HG03460 (cell line): ENCODE measurements around the gene AUTS2.

Experiments used
- ATAC-seq: cut with Tn5 transposase; IDR thresholded peaks from one replicate; pipeline ENCODE4 v1.9.1; 2021; ENCODE audit not compliant: unreplicated experiment

The AUTS2 gene

DNA sequence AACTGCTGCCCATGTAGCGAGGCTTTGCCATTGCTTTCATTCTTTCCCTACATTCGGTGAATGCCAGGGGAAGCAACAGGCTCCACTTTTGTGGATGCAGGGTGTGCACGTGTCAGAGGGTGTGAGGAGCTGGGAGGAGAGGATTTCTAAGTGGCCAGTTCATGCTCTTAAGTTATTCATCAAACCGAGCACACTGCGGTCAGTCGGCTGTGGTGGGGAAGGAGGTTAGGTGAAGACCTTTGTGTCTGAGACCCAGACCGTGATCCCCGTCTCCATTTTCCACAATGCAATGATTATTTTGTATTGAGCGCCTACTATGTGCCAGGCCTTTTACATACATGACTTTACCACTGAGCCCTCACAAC, 1095.0 kb downstream of the AUTS2 start:
- no peak for ATAC-seq

DNA sequence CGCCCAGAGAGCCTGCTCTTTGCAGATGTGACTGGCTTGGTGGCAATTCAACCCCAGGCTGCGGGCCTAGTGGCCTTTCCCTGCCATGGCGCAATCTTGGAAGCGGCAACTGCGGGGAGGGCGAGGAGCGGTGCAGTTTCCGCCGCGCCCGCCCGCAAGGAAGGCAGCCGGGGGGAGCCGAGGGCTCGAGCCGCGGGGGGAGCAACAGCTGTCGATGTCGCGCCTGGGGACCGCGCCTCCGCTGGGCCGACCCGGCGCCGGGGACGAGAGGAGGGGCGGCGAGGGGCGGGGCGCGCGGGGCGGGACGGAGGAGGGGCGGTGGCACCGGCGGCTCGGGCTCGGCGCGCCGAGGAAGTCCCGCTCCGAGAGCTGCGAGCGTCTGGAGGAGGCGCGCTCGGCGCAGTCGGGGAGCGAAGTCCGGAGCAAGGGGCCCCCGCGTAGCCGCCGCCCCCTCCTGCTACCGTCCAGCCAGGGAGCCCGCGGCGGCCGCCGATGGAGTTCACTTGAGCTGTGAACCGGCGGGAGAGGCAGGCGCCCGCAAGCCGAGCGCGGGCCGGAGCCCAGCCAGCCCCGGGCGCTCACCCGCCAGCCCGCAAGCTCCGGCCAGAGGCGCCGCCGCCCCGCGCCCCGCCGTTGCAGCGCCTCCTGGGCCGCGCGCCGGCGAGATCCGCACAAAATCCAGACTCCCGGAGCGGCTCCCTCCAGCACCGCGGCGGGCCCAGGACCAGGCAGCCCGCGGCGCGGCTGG, 1095.6 kb downstream of the AUTS2 start:
- peak; percentile 42 for ATAC-seq

DNA sequence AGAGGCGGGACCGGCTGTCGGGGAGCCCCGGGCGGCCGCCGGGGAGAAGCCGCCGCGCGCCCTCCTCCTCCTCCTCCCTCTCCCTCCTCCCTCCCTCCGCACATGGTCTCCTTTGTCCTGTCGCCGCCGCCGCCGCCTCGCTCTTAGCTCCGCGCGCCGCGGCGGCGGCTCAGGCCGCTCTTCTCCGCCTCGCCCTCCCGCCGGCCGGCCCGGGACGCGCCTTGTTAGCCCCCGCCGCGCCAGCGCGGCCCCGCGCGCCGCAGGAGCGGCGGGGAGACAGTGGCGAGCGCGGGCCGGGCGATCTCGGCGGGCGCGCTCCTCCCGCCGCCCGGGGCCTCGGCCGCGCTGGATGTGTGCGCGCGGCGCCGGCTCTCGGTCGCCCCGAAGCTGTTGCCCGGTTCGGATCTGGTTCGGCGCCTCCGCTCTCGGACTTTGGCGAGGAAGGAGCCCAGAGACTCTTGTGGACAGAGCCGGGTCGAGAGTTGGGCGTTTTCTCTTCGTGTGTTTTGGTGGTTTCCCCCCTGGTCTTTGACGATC, 1096.2 kb downstream of the AUTS2 start:
- peak; percentile 37 for ATAC-seq

DNA sequence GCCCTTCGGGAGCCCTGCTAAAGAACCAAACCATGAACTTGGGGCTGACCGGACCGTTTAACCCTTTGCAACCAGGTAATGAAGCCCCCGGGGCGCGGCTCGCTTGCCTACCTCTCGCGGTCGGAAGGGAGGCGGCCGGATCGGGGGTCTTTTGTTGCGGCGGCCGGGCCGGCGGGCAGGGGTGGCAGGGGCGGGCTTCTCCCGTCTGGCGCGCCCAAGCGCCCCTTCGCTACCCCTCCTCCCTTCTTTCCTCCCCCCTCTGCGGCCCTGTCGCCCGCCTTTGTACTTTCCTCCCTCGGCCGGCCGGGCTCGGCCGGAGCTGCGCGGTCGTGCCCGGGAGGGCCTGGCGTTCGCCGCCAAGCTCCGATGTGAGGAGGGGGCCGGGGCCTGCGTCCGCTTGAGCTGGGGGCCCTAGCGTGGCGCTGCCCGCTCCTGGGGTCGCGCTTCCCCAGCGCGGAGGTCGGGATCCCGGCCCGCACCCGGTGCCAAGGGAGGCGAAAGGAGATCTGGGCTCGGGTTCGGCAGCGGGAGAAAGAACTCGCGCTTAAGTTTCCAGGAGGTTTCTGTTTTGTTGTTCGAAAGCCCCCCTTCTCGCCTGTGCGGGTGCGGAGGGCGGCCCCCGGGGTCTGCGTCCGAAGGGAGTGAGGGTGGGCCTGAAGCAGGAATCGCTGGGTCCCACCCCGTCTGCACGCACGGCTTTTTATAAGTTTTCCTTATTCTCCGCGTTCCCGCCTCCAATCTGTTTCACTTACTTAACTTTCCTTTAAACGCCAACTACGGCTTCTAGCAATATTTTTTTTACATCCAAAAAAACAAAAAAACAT, 1096.9 kb downstream of the AUTS2 start:
- ATAC-seq, result peak; percentile 7

DNA sequence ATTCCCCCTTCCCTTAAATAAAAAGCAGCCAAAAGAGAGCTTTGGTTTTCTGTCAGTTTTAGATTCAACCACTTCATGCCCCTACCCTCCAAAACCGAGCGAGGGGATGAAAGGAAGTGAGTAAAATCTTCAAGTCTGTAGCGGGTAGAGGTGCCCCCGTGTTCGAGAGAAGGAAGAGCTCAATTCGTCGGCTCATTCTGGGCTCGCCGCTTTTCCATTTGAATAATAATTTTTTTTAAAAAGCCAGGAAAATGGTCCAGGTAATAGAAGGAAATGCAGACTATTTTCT, 1097.5 kb downstream of the AUTS2 start:
- ATAC-seq, result no peak

DNA sequence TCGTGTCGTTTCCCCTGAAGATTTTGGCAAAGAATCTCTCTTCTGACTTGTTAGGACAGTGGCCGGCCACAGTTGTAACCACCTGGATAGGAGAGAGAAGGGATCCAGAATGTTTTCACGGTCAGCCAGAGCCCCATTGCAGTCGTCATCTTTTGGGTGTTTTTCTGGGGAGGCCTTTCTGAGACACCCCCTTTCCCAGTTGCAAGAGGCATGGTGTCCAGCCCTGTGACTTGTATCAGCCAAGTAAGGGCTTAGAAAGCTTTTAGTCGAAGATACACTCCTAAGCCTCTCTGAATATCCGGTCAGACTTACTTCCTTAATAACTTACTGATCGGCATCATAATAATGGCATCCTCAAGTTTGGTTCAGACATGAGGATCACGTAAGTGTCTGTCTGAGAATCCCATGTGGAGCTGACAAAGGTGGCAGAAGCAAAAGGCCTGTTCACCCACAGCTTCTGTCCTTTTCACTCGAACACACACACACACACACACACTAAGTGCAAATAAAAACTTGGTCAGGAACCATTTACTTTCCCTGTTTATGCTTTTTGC, 1098.0 kb downstream of the AUTS2 start:
- no peak for ATAC-seq

DNA sequence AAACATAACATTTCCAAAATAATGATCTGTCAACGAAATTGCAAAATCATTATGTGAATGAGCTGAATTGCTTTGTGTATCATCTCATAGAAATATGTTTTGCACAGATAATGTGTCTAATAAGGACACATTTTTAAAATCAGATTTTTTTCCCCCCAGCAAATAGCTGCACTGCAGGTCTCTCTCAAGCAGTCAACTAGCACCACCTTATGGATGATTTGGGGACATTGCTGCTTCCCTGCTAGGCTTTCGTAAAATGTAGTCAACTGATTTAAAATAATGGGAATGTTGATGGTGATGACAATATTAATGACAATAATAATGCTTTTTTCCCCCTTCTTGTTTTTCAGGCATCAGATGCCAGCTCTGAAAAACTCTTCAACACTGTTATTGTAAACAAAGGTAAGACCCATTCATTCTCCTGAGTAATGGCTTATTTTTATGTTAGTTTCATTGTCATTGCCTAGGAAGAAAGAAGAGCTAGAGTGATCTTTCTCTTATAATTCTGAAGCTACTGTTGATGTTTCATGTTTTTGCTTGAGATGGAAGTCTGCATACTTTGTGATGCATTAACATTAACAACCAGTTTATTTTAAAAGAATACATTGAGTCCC, 1100.1 kb downstream of the AUTS2 start:
- ATAC-seq, result no peak

DNA sequence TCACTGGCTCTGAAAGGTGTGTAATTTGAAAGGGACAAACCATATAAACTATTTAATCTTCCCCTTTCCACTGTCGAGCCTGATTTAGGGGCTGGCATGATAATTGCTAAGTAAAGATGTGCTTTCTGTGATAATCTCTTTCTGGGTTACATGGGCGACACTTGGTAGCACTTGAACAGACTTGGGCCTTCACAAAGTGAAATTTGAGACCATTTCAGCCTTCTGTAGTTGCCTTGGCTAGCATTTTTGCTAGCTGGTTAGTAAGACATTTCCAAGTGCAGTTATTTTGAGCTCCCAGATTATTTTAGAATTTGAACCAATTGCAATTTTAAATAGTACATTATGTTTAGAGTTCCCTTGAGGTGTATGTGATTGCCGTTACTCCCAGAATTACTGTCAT, 1101.0 kb downstream of the AUTS2 start:
- ATAC-seq, result no peak

DNA sequence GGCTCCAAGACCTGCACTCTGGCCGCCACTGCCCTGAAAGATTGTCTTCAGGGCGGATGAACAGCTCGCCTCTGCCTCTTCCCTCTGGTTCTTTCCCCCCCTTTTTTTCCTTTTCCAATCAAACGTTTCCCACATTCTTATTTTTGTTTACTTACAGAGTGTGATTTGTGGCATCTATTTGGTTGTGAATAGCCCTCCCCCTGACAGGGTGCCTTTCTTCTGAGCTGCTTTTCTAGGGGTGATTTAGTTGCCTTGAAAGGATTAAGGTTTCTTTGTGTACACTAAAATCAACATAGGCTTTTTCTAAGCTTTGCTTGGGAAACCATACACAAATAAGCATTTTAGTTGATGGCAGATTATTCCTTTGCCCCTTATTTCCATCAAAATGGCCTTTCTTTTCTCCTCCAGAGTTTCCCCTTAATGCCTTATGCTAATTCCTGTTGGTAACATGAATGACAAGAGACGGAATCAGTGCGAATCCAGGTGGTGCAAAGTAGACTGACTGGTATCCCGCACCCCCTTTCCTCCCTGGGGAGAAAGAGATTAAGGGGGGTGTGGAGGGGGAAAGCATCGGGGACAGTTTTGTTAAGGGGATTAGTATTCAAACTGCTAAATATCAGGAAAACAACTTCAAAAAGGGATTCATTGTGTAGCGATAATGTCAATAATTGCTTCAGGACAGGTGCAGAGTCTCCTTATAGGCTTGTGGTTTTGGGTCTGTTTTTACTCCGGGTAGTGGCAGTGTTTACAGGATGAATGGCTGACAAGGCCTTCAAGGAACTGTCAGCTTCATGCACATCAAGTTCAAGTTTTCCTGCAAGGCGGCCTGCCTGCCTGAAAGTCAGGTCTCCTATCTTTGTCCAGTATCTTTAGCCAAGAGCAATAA, 1102.0 kb downstream of the AUTS2 start:
- ATAC-seq, result no peak

DNA sequence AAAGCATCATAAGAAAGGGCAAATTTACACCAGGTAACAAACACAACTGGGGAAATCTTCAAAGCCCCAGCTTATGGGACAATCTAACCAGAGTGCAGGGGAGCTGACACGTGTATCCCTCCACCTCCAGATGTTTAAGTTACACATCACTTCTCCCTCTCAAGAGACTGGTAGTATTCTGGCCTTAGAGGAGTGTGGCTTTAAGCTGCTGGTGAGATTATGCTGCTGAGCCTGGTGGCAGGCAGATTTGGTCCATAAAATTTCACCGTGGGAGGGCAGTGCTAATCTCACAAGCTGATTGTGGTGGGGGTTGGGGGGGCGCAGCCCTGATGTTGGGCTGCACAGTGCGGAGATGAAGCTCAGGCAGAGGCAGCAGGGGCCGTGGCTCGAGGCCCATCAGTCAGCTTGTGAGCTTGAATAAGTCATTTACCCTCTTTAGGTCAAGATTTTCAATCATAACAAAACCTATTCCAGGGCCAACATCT, 1102.7 kb downstream of the AUTS2 start:
- no peak for ATAC-seq

DNA sequence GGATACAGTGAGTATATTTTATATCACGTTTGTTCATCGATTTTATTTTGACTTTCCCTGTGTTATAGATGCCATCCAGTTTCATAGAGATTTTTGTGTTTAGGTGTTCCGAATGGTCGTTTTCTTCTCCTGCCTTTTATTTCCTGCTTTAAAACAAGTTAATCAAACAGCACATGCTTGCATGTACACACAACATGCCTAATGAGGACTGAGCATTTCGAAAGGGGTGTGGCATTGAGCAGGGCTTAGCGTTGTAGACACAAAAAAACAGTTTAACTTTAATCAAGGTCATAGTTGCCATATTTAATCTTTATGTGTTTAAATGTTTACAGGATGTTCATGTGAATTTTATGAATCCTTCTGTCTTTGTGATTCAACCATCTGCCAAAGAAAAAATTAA, 1103.2 kb downstream of the AUTS2 start:
- no peak for ATAC-seq

DNA sequence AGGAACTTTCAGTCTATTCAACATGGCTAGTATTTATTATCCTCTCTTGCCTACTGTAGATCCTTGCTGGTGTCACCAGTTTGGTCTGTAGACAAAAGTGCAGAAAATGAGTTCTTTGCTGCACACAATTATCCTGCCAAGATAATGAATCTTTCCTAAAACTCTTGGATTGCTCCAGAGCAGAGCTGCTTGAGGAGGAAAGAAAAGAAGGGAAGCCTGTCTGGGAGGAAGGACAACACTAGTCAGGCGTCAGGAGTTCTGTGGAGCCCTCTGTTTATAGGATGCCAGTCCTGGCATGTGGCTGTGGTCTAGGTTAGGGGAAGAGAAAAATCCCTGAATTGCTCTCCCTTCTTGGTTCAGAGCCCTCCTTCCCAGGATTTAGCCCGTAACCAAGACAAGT, 1103.7 kb downstream of the AUTS2 start:
- no peak for ATAC-seq

DNA sequence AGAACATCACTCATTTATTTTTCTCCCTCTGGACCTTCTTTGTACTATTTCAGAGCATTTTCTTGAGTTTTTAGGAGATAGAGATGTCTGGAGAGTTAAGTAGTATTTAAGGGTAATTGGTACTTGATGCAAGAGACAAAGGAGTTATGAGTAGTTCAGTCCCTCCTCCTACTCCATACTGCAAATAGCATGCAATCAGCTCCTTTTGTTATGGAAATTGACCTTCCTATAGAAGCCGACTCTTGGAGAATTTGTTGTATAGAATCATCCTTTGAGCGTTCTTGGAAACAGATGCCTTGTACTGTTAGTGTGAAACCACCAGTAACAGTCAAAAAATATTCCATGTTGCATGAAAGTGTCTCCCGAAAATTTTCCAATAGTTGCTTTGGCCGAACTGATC, 1105.5 kb downstream of the AUTS2 start:
- no peak for ATAC-seq

DNA sequence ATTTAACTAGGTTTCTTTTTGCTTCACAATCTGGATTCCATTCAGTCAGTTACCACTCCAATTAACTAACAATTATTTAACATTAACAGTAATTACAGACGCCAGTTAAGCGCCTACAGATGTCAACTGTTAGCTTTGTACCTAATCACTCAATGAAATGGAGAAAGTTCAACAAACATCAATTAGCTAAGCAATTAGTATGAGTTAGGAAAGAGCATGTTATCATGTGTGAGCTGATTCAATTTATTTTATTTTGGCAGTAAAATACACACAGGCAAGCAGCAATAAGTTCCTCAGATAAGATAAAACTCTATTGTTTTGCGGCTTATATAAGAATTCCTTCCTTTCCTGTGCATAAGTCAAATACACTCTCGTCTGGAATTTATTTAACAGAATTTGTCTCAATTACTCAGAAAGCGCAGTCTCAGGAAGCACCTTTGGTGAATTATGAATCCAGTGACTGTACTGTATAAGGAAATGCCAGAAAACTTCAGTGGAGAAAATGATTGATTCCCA, 1106.6 kb downstream of the AUTS2 start:
- no peak for ATAC-seq

DNA sequence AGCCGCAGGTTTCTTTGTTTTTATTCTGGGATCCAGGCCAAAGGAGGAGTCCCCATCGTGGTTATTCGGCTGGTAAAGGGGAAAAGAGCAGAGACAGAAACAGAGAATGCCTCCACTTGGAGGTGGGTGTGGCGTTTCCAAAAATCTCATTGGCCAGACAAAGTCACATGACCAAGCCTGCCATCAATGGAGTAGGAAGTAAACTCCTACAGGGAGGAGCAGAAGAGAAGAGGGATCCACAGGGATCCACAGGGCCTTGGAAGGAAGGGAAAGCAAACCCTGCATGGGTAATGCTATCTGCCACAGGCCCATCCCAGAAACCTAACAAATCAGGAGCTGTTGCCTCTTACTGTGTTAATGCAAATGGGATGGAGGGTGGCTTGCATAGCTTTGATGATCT, 1107.9 kb downstream of the AUTS2 start:
- no peak for ATAC-seq

DNA sequence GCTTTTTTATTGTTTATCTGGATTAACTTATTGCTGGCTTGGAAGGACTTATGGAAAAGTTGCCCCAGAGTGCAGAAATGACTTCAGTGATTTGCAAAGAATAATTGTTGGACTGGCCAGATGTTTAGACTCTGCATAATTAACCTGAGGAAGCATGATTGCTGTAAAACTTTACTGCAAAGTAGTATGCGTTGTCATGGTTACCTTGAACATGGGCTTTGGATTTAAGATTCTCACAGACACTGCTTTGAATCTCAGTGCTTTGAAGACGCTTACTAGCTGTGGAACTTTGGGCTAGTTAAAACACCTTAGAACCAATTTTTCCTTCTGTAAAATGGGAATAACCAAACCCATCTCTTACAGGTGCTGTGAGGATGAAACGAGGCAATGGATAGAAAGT, 1108.4 kb downstream of the AUTS2 start:
- no peak for ATAC-seq

DNA sequence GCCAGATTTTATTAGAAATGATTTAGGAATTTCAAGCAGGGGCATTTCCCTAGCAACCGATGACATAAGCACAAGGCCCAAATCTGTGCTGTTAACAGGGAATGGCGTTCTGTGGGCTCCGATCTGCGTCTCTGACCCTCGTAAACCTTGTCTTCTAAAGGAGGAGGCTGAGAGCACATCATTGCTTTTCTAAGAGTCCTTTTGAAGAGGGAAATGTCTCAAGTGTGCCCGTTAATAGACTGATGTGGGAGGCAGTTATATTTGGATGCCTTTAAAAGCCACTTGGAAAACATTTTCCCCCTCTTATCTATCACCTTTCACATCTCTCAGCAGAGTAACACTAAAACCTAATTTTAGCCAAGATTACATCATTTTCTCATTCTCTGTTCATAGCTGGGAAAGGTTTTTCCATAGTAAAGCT, 1109.6 kb downstream of the AUTS2 start:
- ATAC-seq, result no peak

DNA sequence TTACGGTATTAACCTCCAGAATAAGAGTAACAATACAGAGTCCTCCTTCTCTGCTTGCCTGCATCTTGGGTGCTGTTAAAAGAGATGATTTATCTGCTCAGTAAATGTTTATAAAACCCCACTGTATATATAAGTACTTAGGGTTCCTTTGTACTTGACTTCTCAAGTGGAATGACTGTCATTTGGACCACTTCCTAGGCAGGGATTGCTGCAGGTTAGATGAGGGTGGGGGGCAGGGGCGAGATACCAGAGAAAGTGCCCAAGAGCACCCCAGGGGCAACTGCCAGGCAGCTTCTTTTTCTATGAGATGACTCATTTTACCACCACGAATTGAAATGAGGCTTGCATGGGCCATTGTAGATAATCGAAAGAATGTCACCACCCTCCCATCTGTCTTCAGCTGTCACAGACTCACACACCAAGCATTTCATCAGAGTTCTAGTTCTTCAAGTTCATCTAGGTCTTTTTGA, 1111.8 kb downstream of the AUTS2 start:
- ATAC-seq, result no peak

DNA sequence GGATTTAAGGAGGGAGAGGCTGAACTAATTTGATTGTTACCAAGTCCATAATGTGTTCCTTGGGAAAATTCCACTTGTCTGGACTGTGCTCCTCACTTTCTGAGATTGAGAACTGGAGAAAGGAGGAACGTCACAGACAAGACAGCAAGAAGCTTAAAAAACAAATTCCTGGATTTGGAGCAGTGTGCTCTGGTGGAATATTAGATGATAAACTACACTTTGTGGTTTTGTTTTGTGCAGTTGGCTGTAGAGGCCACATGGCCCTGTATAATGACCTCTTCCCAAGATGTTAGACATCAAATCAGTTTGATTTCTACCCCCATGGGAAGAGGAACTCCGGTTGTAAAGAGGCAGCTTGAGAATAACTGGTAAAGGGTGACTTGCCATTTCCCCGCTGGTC, 1112.4 kb downstream of the AUTS2 start:
- no peak for ATAC-seq

DNA sequence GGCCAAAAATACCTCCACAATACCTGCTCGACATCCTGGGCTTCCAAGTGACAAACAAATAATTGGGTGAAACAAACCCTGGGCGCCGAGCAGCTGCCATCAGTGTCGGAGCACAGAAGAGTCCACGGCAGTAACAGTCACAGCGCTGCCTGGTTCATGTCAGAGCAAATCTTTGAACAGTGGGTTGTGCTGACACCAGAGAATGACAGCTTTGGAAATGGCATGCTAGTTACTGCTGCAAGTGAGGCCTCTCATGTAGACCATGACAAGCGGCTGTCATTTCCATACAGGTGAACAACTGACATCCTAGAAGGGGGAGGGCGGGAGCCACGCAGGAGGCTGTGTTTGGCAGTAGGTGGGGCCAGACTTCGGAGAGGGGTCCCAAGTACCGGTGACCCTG, 1113.2 kb downstream of the AUTS2 start:
- ATAC-seq, result no peak
